Frontal cortex (tissue), 4 donors: ENCODE measurements around the gene WDR26. TPM values are rescaled to one million over a fixed set of nuclear protein-coding genes. Genes with fewer than 3 reads are reported as not detected.
"Not testable (repeated sequence)": the region's sequence is repeated elsewhere in the genome, so short reads cannot be mapped to it uniquely, and the experiment has no call there.

Experiments used
- DNase-seq, 2 donors: peaks; one replicate each; pipeline ENCODE4 v3.0.0; 2012; ENCODE audit warnings: low spot score in 2 of 2
- FAIRE-seq: peaks from 2 replicates; lab custom pipeline; 2012; peaks lifted over from hg19 to GRCh38; lab: Jason Lieb, UNC
- small RNA-seq: library from RNA; depleted of rRNA; stranded (forward); fragments of <200 nt; gene quantifications from one replicate; pipeline ENCODE3, GENCODE V24; 2014
- total RNA-seq: library from RNA; depleted of rRNA; stranded (reverse); fragments of >200 nt; gene quantifications from one replicate; pipeline ENCODE4 v1.2.3, GENCODE V29; 2014
- donor health status: control.
- donor health status: control.
- donor health status: control.

WDR26 gene
- total RNA-seq, 1 donor from 2014 or later, result 58.7 TPM

GRCh38 chr1:224356685-224357625 lies 77.6 kb downstream of the WDR26 start, which contains the start of gene CNIH4:
CNIH4 (plus strand) TSS chr1:224356879; CDS start chr1:224356925, 46 bp downstream.
- FAIRE-seq, result peak; percentile 57

GRCh38 chr1:224353975-224354925 lies 80.3 kb downstream of the WDR26 start:
- DNase-seq (no peak), FAIRE-seq (no peak)

More at GRCh38 chr1:224356685-224357625, 77.6 kb downstream of the WDR26 start, which contains the start of gene CNIH4:
- DNase-seq, result peak; percentile 87 to 94

GRCh38 chr1:224352436-224353085 lies 82.0 kb downstream of the WDR26 start:
- DNase-seq, FAIRE-seq: not testable (repeated sequence)

GRCh38 chr1:224349716-224350115 lies 84.9 kb downstream of the WDR26 start:
- not testable (repeated sequence) for DNase-seq, FAIRE-seq

GRCh38 chr1:224348137-224348536 lies 86.5 kb downstream of the WDR26 start:
- FAIRE-seq (no peak), DNase-seq (no peak)

- FAIRE-seq (no peak), DNase-seq (no peak)
These were observed 90.9 kb downstream of the WDR26 start for GRCh38 chr1:224343679-224344078.

GRCh38 chr1:224340453-224341384 lies 93.9 kb downstream of the WDR26 start:
- not testable (repeated sequence) for DNase-seq, FAIRE-seq

GRCh38 chr1:224339442-224340033 lies 95.1 kb downstream of the WDR26 start:
- FAIRE-seq, result no peak
- no peak for DNase-seq

- no peak for DNase-seq
- FAIRE-seq, result no peak
These were observed 96.3 kb downstream of the WDR26 start for GRCh38 chr1:224338150-224338838.

Small RNA genes within 50 kb of the gene (small RNA-seq; reads per million reads assigned to genes)
- gene MIR4742, result 0.10 reads per million

Other genes starting within 250 kb of the WDR26 start
- gene NVL, start 104.6 kb downstream of the WDR26 start, total RNA-seq, result 35.5 TPM
- gene CNIH4, start 77.9 kb downstream of the WDR26 start, total RNA-seq, result 39.1 TPM
- 44.0 TPM for gene CNIH3, start 181.5 kb upstream of the WDR26 start, total RNA-seq